ENCODE measurements around the gene PDLIM1.

DNA sequence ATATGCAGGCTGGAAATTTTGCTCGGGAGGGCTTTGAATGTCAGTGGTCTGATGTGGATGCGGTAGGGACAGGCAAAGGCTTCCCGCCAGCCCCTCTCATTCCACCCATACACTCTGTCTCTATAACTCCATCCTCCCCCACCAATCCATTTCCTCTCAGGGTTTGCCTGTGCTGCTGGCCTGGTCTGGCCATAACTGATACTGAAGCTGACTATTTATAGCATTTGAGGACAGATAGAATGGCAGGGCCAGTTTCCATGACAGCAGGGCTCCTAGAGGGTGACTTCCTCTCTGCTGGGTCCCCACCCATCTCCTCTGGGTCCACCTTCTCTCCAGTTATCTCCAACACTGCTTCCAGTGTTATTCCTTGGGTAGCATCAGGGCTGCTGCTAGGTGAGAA is 6.6 kb upstream of the PDLIM1 start:
- TF ChIP-seq POLR2A (IDR thresholded peaks at IDR 0.05; ENCODE audit: low read length) (no peak), GATA1 (IDR thresholded peaks at IDR 0.05; ENCODE audit: low read depth, low read length) (no peak)
